ENCODE results near the gene PLEKHN1.
"Not testable (repeated sequence)": the region's sequence is repeated elsewhere in the genome, so short reads cannot be mapped to it uniquely, and the experiment has no call there.

The PLEKHN1 gene

DNA sequence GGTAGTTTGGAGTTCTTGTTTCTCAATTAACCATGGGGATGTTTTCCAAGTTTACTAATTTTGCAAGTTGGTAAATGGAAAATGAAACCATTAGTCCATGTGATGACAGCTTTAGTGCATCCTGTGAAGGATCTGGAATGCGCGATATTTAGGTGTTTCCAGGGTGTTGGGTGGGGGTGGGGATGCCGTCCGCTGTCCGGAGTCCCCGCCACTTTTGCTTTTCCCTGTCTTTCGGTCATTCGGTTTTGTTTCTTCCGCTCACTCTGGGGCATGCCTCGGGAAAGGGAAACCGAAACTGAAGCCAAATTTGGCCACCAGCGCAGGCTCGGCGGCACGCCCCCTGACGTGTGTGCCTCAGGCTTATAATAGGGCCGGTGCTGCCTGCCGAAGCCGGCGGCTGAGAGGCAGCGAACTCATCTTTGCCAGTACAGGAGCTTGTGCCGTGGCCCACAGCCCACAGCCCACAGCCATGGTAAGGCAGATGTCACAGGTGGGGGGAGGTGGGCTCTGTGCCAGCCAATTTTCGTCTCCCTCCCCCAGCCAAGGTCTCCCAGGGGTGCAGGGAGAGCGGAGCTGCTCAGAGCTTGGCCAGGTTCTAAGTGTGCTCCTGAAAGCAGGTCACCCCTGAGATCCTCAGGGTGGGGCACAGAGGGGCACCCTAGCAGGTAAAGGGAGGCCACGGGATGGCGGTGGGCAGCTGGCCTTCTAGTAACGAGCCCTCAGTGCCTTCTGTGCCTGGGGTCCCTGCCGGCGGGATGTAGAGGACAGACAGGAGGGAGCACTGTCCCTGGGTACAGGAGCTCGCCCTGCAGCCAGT, 47.0 kb downstream of the PLEKHN1 start, which contains the start of gene ISG15:
Gene ISG15 (plus strand): TSS at position 393 of the 817 bp plus-strand sequence. CDS start 77 bp downstream, at position 470.
- DNase-seq, result peak; percentile 76 to 81 (median 76)

DNA sequence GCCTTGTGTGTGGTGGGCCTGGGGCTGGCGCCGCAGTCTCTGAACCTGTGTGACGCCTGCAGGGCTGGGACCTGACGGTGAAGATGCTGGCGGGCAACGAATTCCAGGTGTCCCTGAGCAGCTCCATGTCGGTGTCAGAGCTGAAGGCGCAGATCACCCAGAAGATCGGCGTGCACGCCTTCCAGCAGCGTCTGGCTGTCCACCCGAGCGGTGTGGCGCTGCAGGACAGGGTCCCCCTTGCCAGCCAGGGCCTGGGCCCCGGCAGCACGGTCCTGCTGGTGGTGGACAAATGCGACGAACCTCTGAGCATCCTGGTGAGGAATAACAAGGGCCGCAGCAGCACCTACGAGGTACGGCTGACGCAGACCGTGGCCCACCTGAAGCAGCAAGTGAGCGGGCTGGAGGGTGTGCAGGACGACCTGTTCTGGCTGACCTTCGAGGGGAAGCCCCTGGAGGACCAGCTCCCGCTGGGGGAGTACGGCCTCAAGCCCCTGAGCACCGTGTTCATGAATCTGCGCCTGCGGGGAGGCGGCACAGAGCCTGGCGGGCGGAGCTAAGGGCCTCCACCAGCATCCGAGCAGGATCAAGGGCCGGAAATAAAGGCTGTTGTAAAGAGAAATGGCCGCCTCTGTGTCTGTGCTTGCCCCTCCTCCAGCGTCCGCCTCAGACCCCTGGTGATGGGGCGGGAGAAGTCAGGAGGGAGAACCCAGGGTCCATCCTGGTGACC, 47.8 kb downstream of the PLEKHN1 start:
- DNase-seq, result peak; percentile 44 to 72 (median 60)

DNA sequence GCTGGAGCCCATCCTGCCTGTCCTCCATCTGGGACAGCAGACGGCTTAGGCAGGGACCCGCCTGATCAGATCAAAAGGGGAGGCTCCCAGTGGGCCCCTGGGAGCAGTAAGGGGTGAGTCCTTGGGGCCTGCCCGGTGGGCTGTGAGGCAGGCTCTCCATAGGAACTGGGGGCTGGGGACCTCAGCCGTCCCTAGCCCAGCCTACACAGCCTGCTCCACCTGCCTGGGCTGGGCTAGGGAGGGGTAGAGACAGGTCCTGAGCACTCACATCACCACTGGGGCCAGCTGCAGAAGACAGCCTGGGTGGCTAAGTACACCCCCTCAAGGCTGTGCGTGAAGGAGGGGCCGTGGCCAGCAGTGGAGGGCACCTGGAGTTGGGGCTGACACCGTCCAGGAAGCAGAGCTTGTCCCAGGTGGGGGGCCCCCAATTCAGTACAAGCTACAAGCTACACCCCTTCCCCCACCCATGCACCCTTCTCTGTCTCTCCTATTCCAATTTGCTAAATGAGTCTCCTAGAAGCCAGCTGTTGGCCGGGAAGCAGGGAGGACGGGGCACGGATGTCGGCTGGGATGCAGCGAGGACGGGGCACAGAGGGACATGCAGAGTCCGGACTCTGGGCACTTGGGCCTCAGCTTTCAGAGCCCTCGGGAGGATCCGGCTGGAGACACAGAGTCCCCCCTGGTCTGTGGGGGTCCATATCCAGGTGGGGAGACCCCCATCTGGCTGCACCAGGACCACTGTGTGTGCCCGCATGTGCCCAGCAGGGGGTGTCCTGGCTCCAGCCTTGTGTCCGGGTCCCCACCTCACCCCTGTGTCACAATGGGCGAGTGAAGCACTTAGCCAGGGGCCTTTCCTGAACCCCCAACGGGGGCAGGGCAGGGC, 48.8 kb downstream of the PLEKHN1 start:
- peak in 1 of 3 experiments; percentile 30 for DNase-seq

DNA sequence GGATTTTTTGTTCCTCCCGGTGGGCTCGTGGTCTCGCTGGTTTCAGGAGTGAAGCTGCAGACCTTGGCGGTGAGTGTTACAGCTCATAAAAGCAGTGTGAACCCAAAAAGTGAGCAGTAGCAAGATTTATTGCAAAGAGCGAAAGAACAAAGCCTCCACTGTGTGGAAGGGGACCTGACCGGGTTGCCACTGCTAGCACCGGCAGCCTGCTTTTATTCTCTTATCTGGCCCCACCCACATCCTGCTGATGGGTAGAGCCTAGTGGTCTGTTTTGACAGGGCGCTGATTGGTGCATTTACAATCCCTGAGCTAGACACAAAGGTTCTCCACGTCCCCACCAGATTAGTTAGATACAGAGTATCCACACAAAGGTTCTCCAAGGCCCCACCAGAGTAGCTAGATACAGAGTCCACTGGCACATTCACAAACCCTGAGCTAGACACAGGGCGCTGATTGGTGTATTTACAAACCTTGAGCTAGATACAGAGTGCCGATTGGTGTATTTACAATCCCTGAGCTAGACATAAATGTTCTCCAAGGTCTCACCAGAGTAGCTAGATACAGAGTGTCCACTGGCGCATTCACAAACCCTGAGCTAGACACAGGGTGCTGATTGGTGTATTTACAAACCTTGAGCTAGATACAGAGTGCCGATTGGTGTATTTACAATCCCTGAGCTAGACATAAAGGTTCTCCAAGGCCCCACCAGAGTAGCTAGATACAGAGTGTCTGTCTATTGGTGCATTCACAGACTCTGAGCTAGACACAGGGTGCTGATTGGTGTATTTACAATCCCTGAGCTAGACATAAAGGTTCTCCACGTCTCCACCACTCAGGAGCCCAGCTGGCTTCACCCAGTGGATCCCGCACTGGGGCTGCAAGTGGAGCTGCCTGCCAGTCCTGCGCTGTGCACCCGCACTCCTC, 51.4 kb downstream of the PLEKHN1 start:
- DNase-seq, result not testable (repeated sequence)

DNA sequence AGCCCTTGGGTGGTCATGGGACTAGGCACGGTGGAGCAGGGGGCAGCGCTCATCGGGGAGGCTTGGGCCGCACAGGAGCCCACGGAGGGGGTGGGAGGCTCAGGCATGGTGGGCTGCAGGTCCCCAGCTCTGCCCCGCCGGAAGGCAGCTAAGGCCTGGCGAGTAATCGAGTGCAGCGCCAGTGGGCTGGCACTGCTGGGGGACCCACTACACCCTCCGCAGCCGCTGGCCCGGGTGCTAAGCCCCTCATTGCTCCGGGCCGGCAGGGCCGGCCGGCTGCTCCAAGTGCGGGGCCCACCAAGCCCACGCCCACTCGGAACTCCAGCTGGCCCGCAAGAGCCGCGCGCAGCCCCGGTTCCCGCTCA, 52.0 kb downstream of the PLEKHN1 start:
- DNase-seq, result not testable (repeated sequence)

DNA sequence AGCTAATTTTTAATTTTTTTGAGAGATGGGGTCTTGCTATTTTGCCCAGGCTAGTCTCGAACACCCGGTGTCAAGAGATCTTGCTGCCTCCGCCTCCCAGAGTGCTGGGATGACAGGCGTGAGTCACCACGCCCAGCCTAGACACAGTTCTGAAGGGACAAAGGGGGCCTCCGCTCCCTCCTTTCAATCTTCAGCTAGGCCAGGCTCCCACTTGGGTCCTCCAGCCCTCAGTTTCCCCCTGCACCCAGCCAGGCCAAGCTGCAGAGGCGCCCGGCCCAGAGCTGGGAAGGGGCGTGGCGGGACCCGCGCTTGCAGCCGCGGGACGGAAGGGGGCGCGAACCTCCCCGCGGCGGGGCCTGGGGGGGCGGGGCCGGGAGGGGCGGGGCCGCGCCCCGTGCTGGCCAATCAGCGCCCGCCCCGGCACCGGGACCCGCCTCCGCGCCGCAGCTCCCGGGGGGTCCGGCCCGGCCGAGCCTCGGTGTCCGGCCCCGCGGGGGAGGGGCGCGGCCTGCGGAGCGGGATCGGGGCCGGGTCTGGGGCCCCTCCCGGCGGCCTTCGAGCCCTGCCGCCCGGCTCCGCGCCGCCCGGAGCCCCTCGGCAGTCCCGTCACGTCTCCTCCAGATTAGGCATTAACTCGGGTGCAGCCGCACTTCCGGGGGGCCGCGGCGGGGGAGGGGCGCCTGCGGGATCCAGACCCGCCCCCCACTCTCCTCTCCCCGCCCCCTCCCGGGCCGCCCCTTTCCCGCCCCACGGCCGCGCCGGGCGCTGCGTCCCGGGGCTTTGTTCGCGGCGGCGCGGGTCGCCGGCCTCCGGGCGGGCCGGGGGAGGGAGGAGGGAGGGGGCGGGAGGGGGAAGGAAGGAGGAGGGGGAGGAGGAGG, 53.1 kb downstream of the PLEKHN1 start:
- DNase-seq, result peak; percentile 66 to 83 (median 70)

DNA sequence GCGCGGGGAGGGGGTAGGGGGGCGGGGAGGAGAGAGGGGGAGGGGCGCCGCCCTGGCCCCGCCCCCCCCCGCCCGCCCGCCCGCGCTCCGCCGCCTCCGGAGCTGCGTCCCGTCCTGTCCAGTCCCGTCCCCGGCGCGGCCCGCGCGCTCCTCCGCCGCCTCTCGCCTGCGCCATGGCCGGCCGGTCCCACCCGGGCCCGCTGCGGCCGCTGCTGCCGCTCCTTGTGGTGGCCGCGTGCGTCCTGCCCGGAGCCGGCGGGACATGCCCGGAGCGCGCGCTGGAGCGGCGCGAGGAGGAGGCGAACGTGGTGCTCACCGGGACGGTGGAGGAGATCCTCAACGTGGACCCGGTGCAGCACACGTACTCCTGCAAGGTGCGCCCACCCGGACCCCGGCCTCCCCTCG, 53.7 kb downstream of the PLEKHN1 start, which contains the start of gene AGRN:
Gene AGRN (plus strand): TSS at position 121 of the 405 bp plus-strand sequence. CDS start 53 bp downstream, at position 174.
- DNase-seq, result peak in 1 of 3 experiments; percentile 55

DNA sequence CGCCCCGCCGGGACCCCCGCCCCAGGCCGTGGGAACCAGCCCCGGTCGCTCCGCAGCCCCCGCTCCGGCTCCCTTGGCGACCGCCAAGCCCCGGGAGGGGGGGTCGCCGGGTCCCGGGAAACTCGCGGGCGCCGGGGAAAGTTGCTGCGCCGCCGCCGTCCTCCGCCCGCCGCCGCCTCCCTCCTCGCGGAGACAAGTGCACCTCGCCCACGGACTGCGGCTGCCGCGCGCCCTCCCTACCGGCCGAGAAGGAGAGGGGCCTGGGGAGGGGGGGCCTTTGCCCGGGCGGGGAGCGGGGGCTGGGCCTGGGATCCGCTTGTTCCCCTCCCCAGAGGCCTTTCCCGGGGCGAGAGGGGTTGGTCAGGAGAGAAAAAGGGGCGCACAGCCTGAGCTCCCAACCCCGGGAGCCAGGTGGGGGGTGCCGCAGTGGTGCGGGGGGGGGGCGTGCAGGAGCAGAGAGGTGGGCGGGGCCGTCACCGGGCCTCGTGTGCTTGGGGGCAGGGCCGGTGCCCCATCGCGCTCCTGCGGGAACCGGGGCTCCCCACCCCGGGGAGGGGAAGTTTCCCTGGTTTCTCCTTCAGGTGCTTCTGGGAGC, 54.2 kb downstream of the PLEKHN1 start:
- DNase-seq, result peak in 2 of 3 experiments; percentile 38 to 55

DNA sequence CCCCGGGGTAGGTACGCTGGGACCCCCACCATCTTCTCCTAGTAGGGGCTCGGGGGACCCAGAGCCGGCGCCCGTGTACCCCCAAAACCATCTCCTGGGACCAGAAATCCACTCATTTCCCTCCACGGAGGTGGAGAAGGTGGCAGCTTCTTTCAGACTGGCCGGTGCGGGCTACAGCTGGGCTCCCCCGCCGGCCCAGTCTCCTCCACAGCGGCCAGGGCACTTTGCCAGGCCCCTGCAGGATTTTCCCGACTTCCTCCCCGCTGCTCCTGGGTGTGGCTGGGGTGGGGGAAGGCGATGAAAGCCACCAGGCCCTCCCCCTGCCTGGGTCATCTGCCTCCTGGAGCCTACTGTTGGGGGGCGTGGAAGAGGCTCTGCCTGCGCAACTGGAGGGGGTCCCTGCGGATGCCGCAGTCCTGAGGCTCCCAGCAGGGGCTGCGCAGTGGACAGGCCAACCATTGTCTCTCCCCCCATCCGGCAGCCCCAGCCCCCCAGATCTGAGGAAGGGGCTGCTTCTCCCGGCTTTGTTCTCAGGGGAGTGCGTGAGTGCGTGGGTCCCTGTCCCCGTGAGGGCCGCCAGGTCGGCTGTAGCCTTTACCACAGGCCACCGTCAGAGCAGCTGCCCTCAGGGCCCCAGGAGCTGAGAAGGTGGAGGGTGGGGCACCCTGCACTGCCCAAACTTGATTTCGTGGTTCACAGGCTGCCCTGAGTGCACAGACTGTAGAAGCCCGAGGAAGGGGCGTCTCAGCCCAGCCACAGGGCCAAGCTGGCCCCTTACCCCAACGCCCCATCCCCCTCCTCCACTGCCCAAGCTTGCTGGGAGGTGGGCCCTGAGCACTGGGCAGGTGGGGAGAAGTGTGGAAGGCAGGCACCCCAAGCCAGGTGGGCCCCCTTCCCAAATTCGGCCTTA, 55.0 kb downstream of the PLEKHN1 start:
- peak in 2 of 3 experiments; percentile 49 to 64 for DNase-seq

DNA sequence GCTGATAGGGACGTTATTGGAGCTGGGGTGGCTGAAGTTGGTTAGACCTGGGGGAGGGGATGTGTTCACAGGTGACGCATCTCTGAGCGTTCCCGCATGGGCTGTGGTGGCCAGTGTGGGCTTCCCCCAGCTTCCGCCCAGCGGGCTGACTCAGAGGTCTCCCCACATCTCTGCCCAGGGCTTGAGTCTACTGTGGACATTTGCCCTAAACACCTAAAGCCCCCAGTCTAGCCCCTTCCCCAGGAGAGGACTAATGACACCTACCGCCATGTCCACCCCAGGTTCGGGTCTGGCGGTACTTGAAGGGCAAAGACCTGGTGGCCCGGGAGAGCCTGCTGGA, 55.6 kb downstream of the PLEKHN1 start:
- no peak for DNase-seq

DNA sequence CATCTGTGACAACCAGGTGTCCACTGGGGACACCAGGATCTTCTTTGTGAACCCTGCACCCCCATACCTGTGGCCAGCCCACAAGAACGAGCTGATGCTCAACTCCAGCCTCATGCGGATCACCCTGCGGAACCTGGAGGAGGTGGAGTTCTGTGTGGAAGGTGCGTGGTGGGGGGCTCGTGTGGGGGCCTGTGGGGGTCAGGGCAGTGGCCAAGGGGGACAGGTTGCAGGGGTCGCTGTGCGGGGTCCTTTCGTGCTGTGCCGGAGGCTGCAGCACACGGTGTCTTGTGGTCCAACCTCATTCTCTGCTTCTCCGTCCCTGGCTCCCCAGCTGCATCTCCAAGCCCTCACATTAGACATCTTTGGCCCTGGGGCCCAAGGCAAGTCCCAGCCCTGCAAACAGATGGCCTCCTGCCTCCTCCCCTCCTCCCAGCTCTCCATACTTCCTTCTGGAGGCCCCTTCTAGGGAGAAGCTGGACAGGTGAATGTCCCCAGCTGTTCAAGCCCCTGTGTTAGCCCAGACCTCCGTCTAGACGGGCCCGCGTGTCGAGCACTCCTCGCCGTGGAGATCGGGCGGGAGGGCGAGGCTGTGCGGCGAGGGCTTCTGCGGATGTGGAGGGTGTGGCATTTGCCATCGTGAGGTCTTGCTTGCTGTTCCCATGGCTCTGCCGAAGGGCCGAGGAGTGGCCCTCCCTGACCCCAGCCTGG, 56.2 kb downstream of the PLEKHN1 start:
- no peak for DNase-seq

DNA sequence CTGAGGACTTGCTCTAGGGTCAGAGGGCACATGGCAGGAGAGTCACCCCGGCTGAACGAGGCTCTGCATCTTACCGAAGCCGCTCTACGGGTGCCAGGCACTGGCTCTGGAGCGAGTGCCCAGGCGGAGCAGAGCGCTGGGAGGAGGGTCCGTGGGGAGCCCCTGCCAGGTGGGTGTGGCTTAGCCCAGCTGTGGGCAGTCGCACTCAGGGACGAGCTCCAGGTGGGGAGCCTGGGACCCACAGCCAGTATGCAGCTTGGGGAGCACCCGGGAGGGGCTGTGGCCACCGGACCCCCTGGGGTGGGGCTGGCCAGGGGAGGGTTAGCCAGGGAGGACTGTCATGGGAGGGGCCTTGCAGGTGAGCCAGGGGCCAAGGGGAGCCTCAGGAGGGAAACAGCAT, 57.4 kb downstream of the PLEKHN1 start:
- no peak for DNase-seq

DNA sequence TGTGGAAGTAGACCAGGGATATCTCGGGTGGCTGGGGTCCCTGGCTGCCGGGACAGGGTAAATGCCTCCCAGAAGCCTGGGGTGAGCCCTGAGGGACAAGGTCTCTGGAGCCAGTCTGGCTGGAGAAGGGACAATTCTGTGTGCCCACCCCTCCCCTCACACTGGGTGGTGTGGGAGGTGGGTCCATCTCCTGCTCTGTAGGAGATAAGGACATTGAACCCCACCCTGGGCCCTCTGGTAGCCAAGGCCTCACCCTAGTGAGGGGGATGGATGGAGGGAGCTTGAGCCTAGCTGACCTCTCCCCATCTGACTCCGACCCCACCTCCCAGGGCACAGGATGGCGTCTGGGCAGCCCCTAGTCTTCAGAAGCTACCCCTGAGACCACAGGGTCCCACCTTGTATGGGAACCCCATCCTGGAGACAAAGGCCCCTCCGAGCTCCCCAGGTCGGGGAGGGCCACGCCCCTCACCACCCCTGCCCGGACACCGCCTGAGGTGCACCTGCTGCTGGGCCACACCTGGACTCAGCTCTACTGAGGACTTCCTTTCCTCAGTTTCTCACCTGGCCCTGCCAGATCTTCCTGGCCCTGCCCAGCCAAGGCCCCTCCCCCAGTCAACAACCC, 58.0 kb downstream of the PLEKHN1 start:
- DNase-seq, result no peak

DNA sequence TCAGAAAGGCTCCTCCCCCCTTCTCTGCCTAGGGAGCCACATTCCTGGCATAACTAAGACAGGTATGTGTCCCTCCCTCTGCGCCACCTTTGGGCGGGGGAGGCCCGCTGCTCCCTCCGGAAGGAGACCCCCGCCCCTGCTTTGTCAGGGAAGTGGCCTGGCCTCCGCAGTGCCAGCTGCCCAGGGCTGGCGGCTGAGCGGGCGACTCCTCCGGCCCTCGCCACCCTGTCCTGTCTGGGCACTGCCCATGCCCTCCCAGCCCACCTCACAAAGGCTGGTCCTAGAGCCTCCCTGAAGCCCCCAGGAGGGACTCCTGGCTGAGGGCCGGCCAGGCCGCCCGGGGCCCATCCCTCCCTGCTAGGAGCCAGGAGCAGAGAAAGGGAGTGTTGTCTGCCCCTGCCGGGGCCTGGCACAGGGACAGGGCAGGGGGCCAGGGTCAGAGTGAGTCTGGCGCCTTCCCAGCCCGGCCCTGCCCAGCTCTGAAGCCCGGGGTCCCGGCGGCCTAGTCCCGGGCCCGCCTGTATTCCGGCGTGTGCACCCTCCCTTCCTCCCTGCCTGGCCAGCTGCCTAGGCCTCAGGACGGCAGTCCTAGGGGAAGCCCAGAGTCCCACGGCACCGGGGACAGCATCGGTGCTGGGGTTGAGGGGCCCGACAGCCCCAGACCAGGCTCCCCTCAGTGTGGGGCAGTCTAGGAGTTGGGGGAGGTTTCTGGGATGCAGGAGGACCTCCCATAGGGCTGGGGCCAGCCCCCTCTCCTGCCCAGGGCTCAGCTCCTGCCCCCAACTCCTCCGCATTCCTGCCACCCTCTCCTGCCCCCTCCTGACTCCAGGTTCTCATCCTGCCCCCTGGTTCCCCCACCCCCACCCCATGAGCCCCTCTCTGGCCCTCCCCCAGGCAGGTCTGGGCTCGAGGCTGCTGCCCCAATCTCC, 58.8 kb downstream of the PLEKHN1 start:
- no peak for DNase-seq
